Measurements from ENCODE around the gene GATAD2B.
A peak's percentile ranks its signal among the peaks of the same experiment; 100 is the strongest.
"Not testable (repeated sequence)": the region's sequence is repeated elsewhere in the genome, so short reads cannot be mapped to it uniquely, and the experiment has no call there.

Gene GATAD2B

GRCh38 chr1:153882296-153882912 is 40.4 kb downstream of the GATAD2B start:
- DNase-seq: peak; percentile 20

- peak; percentile 93 for DNase-seq
Measured at GRCh38 chr1:153881751-153882150, 41.0 kb downstream of the GATAD2B start.

- DNase-seq: peak; percentile 99
Measured at GRCh38 chr1:153880962-153881361, 41.8 kb downstream of the GATAD2B start.

GRCh38 chr1:153880024-153880423 is 42.7 kb downstream of the GATAD2B start:
- no peak for DNase-seq

GRCh38 chr1:153877112-153877511 is 45.7 kb downstream of the GATAD2B start:
- no peak for DNase-seq

GRCh38 chr1:153872934-153873333 is 49.8 kb downstream of the GATAD2B start:
- DNase-seq: no peak

- no peak for DNase-seq
Measured at GRCh38 chr1:153872331-153872730, 50.4 kb downstream of the GATAD2B start.

GRCh38 chr1:153869486-153869885 is 53.3 kb downstream of the GATAD2B start:
- DNase-seq: no peak

GRCh38 chr1:153866045-153866850 is 56.5 kb downstream of the GATAD2B start:
- peak; percentile 15 for DNase-seq

GRCh38 chr1:153860285-153860684 is 62.5 kb downstream of the GATAD2B start:
- DNase-seq: no peak

- DNase-seq: no peak
Measured at GRCh38 chr1:153857505-153857904, 65.3 kb downstream of the GATAD2B start.

GRCh38 chr1:153856763-153857162 is 66.0 kb downstream of the GATAD2B start:
- DNase-seq: no peak

- no peak for DNase-seq
Measured at GRCh38 chr1:153852170-153852569, 70.6 kb downstream of the GATAD2B start.

GRCh38 chr1:153849487-153850185 is 73.1 kb downstream of the GATAD2B start:
- DNase-seq: no peak

- no peak for DNase-seq
Measured at GRCh38 chr1:153848805-153849204, 74.0 kb downstream of the GATAD2B start.

- DNase-seq: no peak
Measured at GRCh38 chr1:153845158-153845557, 77.6 kb downstream of the GATAD2B start.

- DNase-seq: not testable (repeated sequence)
Measured at GRCh38 chr1:153844349-153844748, 78.4 kb downstream of the GATAD2B start.

GRCh38 chr1:153842006-153842471 is 80.7 kb downstream of the GATAD2B start:
- DNase-seq: no peak

GRCh38 chr1:153841463-153841994 is 81.2 kb downstream of the GATAD2B start:
- DNase-seq: no peak

- not testable (repeated sequence) for DNase-seq
Measured at GRCh38 chr1:153840774-153841173, 82.0 kb downstream of the GATAD2B start.

GRCh38 chr1:153833968-153834367 is 88.8 kb downstream of the GATAD2B start:
- DNase-seq: not testable (repeated sequence)

GRCh38 chr1:153833171-153833570 is 89.6 kb downstream of the GATAD2B start:
- no peak for DNase-seq

GRCh38 chr1:153832293-153832692 is 90.5 kb downstream of the GATAD2B start:
- DNase-seq: no peak

All from eye (tissue), 1 donor.